Measurements from ENCODE around the gene GRIP1. TPM values are rescaled to one million over a fixed set of nuclear protein-coding genes. Genes with fewer than 3 reads are reported as not detected.

The GRIP1 gene
- total RNA-seq, 1 experiment from 2014 or later = 22.5 TPM

- no peak for DNase-seq (ENCODE audit: low spot score)
- Mint-ChIP-seq H3K9me3 (no peaks in the 10 kb centered on the region), H3K27me3 (ENCODE audit: low read depth) (no peaks in the 10 kb centered on the region), H3K36me3 (no peaks in the 10 kb centered on the region), H3K4me3 (no peak overlapping the region), H3K27ac (no peak overlapping the region), H3K4me1 (peaks cover 31% of the 10 kb centered on the region)
- TF ChIP-seq ELF4 (CRISPR knock-in tag; IDR thresholded peaks at IDR 0.05; ENCODE audit: low read depth) = no peak
- TF ChIP-seq GRHL2 (CRISPR knock-in tag; IDR thresholded peaks at IDR 0.05; ENCODE audit: insufficient replicate concordance, severe bottlenecking) = no peak
- no peak for TF ChIP-seq IRF2 (CRISPR knock-in tag; IDR thresholded peaks at IDR 0.05; ENCODE audit: borderline replicate concordance, low read depth)
- TF ChIP-seq PRRX2 (CRISPR knock-in tag; IDR thresholded peaks at IDR 0.05) = no peak
- TF ChIP-seq HMGA2 (CRISPR knock-in tag; IDR thresholded peaks at IDR 0.05) = no peak
- no peak for TF ChIP-seq NR2C2 (CRISPR knock-in tag; IDR thresholded peaks at IDR 0.05)
- no peak for TF ChIP-seq GTF2I (CRISPR knock-in tag; conservative IDR thresholded peaks at IDR 0.05)
- no peak for TF ChIP-seq ZMAT4 (CRISPR knock-in tag; IDR thresholded peaks at IDR 0.05)
- TF ChIP-seq MXD4 (CRISPR knock-in tag; IDR thresholded peaks at IDR 0.05; ENCODE audit: borderline replicate concordance) = no peak
- no peak for TF ChIP-seq RORB (CRISPR knock-in tag; IDR thresholded peaks at IDR 0.05)
- no peak for TF ChIP-seq SOX15 (CRISPR knock-in tag; IDR thresholded peaks at IDR 0.05)
- no peak for TF ChIP-seq ZSCAN18 (CRISPR knock-in tag; IDR thresholded peaks at IDR 0.05)
- no peak for TF ChIP-seq CDX4 (CRISPR knock-in tag; IDR thresholded peaks at IDR 0.05; ENCODE audit: borderline replicate concordance)
- no peak for TF ChIP-seq E2F1 (CRISPR knock-in tag; IDR thresholded peaks at IDR 0.05)
- CTCF ChIA-PET = no interaction called here
- POLR2A ChIA-PET = no interaction called here
- no peak for ATAC-seq
Measured at GRCh38 chr12:66665435-66665985, 13.4 kb downstream of the GRIP1 start.

- DNase-seq (ENCODE audit: low spot score) (no peak), ATAC-seq (no peak)
- ChIA-PET CTCF (no interaction called here), POLR2A (no interaction called here)
- peaks cover 27% of the 10 kb centered on the region for H3K4me1 Mint-ChIP-seq
- H3K27ac Mint-ChIP-seq = no peak overlapping the region
- H3K27me3 Mint-ChIP-seq (ENCODE audit: low read depth) = no peaks in the 10 kb centered on the region
- H3K4me3 Mint-ChIP-seq = no peak overlapping the region
- TF ChIP-seq TEAD1 (CRISPR knock-in tag; IDR thresholded peaks at IDR 0.05) (no peak), ZNF532 (CRISPR knock-in tag; IDR thresholded peaks at IDR 0.05; ENCODE audit: borderline replicate concordance) (no peak), PRDM15 (CRISPR knock-in tag; IDR thresholded peaks at IDR 0.05) (no peak), ZNF281 (CRISPR knock-in tag; IDR thresholded peaks at IDR 0.05) (no peak), GRHL2 (CRISPR knock-in tag; IDR thresholded peaks at IDR 0.05; ENCODE audit: insufficient replicate concordance, severe bottlenecking) (no peak), SMAD4 (CRISPR knock-in tag; IDR thresholded peaks at IDR 0.05) (no peak), IRF1 (CRISPR knock-in tag; IDR thresholded peaks at IDR 0.05) (no peak)
- H3K9me3 Mint-ChIP-seq = no peaks in the 10 kb centered on the region
- H3K36me3 Mint-ChIP-seq = no peaks in the 10 kb centered on the region
Measured at GRCh38 chr12:66664076-66664475, 14.8 kb downstream of the GRIP1 start.

Data from WTC11 (cell line).